A673 (cell line): ENCODE measurements around the gene RFPL3.

Experiments
- CTCF ChIP-seq: fragments of 300-800, 200-600 bp; sonication (generic); conservative IDR thresholded peaks from 2 replicates; pipeline ENCODE4 v1.5.1; 2017; ENCODE audit warnings: low read depth, mild to moderate bottlenecking, antibody characterized with exemption, low read length, moderate library complexity, mixed read lengths
- EZH2 ChIP-seq: fragments of 200-600 bp; sonication (generic); IDR thresholded peaks from 2 replicates; pipeline ENCODE4 v1.6.1; 2017; ENCODE audit warnings: borderline replicate concordance, low read depth, mild to moderate bottlenecking, mixed read lengths, antibody characterized with exemption, low read length; ENCODE audit not compliant: poor library complexity, severe bottlenecking

- TF ChIP-seq CTCF (no peak), EZH2 (no peak)
Observed at GRCh38 chr22:32404021-32404420, 46.4 kb downstream of the RFPL3 start.
